Occipital lobe (tissue), 2 donors: ENCODE results near the gene TVP23A. TPM values are rescaled to one million over a fixed set of nuclear protein-coding genes. Genes with fewer than 3 reads are reported as not detected.
"Not testable (repeated sequence)": the region's sequence is repeated elsewhere in the genome, so short reads cannot be mapped to it uniquely, and the experiment has no call there.

Experiments used
- DNase-seq: peaks from one replicate; lab custom pipeline; 2025; lab: John Stamatoyannopoulos, UW
- total RNA-seq: library from RNA; depleted of rRNA; stranded (reverse); fragments of >200 nt; gene quantifications from one replicate; pipeline ENCODE4 v1.2.3, GENCODE V29; 2014

The TVP23A gene
- total RNA-seq, 1 donor from 2014 or later = 15.1 TPM

- no peak for DNase-seq
These were observed 17.7 kb upstream of the TVP23A start for GRCh38 chr16:10836174-10836853.

GRCh38 chr16:10835281-10835931 is 16.8 kb upstream of the TVP23A start:
- DNase-seq = no peak

GRCh38 chr16:10834766-10835165 is 16.2 kb upstream of the TVP23A start:
- DNase-seq = no peak

GRCh38 chr16:10834130-10834529 is 15.5 kb upstream of the TVP23A start:
- no peak for DNase-seq

- no peak for DNase-seq
These were observed 14.7 kb upstream of the TVP23A start for GRCh38 chr16:10833271-10833670.

- DNase-seq = no peak
These were observed 13.6 kb upstream of the TVP23A start for GRCh38 chr16:10831894-10832886.

GRCh38 chr16:10830240-10830639 is 11.6 kb upstream of the TVP23A start:
- not testable (repeated sequence) for DNase-seq

GRCh38 chr16:10829390-10830098 is 10.9 kb upstream of the TVP23A start:
- DNase-seq = not testable (repeated sequence)

- DNase-seq = peak; percentile 62
These were observed 10.3 kb upstream of the TVP23A start for GRCh38 chr16:10828851-10829366.

- no peak for DNase-seq
These were observed 9.2 kb upstream of the TVP23A start for GRCh38 chr16:10827691-10828341.

GRCh38 chr16:10824111-10824893 is 5.7 kb upstream of the TVP23A start:
- DNase-seq = no peak

GRCh38 chr16:10822702-10823101 is 4.1 kb upstream of the TVP23A start:
- no peak for DNase-seq

- no peak for DNase-seq
These were observed 2.0 kb upstream of the TVP23A start for GRCh38 chr16:10820546-10820945.

GRCh38 chr16:10817514-10817913 is 1.1 kb downstream of the TVP23A start:
- no peak for DNase-seq

- no peak for DNase-seq
These were observed 5.5 kb downstream of the TVP23A start for GRCh38 chr16:10813099-10813455.

- DNase-seq = no peak
These were observed 6.1 kb downstream of the TVP23A start for GRCh38 chr16:10812312-10813098.

GRCh38 chr16:10809706-10810105 is 8.9 kb downstream of the TVP23A start:
- no peak for DNase-seq

- DNase-seq = no peak
These were observed 9.7 kb downstream of the TVP23A start for GRCh38 chr16:10808850-10809249.

GRCh38 chr16:10808218-10808617 is 10.4 kb downstream of the TVP23A start:
- no peak for DNase-seq
